GM03348 (cell line): ENCODE measurements around the gene TEX48.

Experiments
- DNase-seq: peaks from one replicate; pipeline ENCODE4 v3.0.0; 2012; ENCODE audit warnings: low spot score

TEX48 gene

DNA sequence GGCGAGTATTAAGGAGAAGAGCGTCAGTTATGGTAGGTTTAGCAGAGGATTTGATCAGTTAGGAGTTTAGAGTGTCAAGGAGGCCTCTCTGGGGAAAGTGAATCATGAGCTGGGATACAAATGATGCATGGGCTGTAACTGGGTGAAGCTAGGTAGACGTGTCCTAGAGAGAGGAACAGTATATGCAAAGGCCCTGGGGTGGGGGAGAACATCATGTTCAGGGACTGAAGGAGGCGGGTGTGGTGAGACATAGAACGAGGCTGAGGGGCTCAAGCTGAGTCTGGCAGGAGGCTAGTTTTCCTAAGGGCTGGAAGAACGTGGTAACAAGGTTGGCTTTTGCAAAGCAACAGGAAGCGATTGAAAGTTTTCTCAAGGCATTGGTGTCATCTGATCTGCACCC lies 60.4 kb downstream of the TEX48 start:
- no peak for DNase-seq

DNA sequence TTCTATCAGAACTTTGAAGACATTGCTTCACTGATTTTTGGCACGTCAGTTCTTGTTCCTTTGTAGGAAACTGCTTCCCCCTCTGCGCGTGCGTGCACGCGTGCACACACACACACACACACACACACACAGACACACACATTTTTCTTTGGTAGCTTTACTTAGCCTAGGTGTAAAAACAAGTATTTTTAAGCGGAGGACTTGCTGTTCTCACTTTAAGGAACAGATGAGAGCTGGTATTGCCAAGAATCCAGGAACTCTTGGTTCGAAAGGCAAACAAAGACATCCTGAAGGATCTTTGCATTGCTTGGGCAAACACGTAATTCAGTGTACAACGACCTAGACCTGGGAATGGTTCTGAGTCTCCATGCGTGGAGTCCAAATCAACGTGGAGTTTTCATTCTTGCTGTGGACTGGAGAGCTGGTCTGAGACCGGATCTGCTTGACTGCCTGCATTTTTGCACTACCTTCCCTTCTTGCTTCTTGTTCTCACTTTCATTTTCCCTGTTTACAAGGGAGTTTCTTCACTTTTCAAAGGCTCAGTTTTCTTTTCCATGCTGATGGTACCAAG lies 62.7 kb downstream of the TEX48 start:
- no peak for DNase-seq

DNA sequence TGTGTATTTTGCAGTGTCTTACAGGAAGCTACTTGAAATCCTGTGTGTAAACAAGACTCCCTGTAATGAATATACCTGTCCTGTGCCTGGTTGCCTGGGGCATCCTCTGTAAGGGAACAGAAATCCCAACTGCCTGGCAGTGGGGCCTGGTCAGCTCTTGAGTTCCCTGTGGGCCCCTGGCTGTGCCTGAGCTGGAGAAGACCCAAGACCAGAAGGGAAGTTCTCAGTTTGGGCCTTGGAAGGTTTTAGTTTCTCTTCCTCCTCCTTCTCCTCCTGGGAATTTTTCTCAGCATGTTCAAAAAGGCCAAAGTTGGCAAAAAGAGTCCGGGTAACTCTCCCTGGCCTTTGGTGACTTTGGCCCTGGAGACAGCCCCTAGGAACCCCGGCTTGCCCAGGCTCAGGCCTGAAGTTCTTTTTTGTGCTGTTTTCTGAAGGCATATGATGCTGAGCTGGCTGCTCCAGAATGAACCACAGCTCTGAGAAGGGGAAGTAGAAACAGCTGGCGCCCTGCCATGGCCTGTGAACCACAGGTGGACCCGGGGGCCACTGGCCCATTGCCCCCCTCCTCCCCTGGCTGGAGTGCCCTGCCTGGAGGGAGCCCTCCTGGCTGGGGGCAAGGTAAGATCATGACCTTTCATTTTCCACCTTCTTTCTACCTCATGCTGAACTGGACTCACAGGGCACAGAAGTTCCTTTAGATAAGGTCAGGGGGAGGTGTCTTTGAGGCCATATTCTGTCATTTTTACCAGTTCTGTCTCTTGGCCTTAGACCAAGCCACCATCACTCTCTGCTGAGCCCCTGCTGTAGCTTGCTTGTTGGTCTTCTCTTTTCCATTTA lies 65.1 kb downstream of the TEX48 start:
- no peak for DNase-seq
